GM18858 (cell line): Measurements from ENCODE around the gene JPT2.

ENCODE experiments used
- ATAC-seq: cut with Tn5 transposase; IDR thresholded peaks from one replicate; pipeline ENCODE4 v1.9.1; 2021; ENCODE audit not compliant: unreplicated experiment

JPT2 gene

DNA sequence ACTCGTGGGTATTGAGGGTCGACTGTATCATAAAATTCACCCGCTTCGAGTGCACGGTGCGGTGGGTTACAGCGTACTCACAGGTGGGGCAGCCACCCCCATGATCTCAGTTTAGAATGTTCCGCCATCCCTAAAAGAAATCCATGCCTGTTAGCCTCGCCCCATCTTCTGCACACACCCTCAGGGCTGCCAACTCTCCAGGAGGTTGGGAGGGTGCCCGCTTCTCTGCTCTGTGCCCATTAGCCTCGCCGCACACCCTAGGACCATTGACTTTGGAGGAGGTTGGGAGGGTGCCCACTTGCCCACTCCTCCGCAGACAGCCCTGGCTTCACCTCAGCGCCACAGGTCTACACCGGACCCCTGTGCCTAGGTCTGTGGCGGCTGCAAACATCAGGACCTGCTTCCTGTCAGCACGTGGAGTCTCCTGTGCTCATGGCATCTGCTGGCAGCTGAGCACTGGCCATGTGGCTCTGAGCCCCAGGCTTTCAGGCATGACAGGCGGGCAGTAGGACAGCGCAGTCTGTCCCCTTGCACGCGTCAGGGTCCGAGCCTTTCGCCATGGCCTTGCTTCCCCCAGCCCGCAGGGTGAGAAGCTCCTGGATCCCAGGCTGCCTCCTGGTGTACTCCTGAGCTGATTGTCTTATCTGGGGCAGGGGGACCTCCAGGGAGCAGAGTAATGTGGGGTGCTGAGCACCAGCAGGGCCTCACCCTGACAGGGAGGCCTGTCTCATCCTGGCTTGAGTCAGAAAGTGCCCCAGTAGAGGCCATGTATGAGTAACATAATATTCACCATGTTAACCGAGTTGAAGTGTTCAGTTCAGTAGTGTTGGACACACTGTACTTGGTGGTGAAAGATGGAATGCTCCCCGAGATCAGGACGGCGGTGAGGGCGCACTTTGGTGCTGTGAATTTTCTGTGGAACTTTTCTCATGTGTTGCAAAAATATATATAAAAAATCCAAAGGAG, 71.4 kb downstream of the JPT2 start:
- ATAC-seq: no peak
